Activated CD8-positive, alpha-beta memory T cell treated with anti-CD3 and anti-CD28 coated beads, Interleukin-2, amount 50 U/mL, for 48 hours (primary cell): Measurements from ENCODE around the gene FXYD3.

ENCODE experiments used
- DNase-seq: peaks from one replicate; pipeline ENCODE4 v3.0.0-alpha.2; 2020

FXYD3 gene

DNA sequence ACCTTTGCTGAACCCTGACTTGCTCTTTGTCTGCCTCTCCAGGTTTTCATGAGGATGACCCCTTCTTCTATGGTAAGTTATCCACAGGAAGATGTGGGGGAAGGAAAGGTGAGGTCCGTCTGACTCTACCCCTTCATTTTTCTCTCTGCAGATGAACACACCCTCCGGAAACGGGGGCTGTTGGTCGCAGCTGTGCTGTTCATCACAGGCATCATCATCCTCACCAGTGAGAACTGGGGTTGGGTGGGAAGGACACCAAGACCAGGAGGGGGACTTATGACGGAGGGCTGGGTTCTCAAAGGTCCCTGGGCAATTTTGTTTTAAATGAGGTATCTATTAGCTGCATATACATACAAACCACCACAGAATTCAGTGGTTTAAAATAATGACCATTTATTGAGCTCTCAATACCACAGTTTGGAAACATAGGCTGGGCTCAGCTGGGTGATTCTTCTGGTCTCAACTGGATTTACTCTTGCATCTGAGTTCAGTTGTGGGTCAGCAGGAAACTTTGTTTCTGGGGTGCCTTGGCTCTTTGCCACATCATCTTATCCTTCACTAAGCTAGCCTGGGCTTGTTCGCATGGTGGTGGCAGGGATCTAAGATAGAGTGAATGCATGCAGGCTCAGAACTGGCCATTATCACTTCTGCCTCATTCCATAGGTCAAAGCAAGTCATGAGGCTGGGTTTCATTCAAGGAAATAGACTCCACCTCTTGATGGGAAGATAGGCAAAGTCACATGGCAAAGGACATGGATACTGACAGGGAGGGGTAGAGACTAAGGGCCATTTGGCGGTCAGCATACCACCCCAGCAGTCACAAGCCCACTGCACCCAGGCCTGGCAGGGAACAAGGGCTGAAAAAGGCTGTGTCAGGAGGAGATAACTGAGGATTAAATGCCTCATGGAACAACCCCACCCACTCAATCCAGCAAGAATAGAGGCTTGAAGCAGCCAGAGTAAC lies 50.8 kb downstream of the FXYD3 start:
- peak; percentile 41 for DNase-seq

DNA sequence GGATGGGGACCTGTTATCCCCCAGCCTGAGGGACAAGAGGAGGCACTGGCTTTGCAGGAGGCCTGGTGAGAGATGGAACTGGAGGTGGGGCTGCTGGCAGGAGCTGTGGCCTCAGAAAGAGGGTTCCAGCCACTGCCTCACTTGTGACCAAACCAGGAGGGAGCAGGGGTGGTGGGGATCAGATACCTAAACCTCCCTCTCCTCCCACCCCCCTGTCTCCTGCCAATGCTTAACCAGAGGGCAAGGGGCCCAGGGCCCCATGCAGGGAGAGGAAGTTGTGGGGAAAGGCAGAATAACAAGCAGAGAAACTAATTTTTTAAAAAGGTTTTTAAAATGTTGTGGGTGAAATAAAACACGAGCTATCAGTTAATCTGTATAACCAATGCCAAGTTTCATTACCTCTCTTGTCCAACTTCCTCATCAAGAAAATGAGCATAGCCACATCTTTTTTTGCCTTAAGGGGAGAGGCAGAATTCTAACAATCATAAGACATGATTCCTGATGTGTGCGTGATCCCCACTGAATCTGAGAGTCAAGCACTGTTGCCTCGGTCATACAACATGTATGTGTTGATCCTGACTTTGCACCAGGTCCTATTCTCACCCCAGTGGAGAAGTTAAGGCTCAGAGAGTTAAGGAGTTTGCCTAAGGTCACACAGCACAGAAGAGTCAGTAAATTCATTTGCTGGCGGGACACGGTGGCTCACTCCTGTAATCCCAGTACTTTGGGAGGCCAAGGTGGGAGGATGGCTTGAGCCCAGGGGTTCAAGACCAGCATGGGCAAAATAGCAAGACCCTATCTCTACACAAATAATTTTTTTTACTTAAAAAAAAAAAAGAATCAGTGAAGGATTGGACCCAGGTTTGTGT lies 51.9 kb downstream of the FXYD3 start:
- peak; percentile 54 for DNase-seq

DNA sequence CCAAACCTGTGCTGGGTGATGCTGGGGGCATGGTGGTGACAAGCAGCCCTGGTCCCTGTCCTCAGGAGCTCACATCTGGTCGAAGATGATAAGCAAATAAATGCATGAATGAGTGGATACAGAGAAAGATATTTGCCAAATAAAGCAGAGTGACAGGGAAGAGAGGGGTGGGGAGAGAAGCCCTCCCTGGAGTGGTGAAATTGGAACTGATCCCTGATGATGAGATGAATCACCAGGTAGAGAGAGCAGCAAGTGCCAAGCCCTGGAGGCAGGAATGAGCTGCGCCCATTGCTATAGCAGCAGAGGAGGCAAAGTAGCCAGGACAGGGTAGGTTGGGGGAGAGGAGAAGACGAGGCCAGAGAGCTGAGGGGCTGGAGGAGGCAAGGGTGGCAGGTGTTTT lies 52.6 kb downstream of the FXYD3 start:
- DNase-seq = peak; percentile 47

DNA sequence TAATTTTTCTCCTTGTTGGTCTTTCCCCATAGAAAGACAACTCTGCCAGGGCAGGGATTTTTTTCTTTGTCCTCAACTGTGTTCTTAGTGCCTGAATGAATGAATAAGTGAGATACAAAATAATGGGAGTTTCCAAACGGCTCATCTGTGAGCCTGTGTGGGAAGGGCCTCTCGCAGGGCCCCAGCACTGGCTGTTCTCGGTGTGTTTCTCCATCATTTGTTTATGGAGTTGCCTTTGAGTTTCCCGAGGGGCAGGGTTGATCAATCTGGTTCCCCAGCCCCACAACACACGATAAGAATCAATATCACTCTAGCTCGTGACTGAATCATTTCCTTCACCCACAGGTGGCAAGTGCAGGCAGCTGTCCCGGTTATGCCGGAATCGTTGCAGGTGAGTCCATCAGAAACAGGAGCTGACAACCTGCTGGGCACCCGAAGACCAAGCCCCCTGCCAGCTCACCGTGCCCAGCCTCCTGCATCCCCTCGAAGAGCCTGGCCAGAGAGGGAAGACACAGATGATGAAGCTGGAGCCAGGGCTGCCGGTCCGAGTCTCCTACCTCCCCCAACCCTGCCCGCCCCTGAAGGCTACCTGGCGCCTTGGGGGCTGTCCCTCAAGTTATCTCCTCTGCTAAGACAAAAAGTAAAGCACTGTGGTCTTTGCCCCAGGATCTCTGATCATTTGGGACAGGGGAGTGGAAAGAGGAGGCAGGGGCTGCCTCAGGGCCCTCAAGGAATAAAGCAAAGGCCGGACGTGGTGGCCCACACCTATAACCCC lies 53.8 kb downstream of the FXYD3 start:
- DNase-seq = peak; percentile 50

DNA sequence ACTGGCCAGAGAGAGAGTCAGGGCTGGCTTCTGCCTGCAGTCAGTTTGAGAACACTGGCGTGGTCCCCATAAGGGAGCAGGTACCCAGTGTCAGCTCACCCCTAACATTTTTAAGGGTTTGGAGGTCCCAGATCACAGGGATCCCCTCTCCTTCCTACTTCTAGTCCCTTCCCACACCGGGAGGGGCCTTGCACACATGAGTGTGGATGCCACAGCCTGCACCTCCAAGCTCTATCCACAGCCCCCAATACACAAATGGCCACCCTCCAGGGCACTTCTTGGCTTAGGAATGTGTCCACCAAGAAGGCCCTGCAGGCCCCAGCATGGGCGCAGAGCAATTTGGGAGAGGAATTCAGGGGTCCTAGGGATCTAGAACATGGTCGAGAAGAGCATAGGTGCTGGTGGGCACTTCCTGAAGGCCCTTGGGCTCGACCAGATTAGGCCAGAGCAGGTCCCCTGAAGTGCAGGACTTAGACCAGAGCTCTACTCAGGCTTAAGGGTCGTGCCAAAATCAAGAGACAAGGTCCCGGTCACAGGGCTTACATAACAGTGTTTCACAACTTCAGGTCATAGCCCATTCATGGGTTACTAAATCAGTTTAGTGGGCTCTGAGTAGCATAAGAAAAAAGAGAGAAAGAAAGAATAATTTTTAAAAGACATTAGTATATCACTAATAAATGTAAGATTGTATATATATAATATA lies 54.9 kb downstream of the FXYD3 start:
- DNase-seq = peak; percentile 58

DNA sequence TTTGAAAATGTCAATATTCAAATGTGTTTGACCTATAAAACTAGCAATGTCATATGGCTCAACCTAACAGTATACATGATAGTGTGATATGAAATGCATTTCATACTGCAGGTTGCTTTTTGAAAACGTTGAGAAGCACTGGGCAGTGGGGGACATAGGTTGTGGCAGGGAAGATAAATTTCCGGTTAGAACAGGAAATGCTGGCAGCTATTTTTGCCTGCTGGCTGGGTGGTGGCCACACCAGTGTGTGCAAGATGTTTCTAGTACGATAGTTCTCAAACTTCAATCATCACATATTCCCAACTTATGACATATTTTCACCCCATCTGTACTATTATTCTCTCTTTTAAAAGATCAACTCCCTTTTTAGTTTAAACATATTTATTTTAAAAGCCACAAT lies 56.1 kb downstream of the FXYD3 start:
- peak; percentile 29 for DNase-seq
